Activated naive CD8-positive, alpha-beta T cell treated with anti-CD3 and anti-CD28 coated beads, Interleukin-2, amount 10 ng/mL, durations not matched to agents 7 days and 5 days (primary cell): ENCODE data around the gene ZGPAT. TPM values are rescaled to one million over a fixed set of nuclear protein-coding genes. Genes with fewer than 3 reads are reported as not detected.
A peak's percentile ranks its signal among the peaks of the same experiment; 100 is the strongest.
"Not testable (repeated sequence)": the region's sequence is repeated elsewhere in the genome, so short reads cannot be mapped to it uniquely, and the experiment has no call there.

Experiments used
- ATAC-seq: fragments of 150-1000 bp; cut with Tn5 transposase; one replicate; pipeline ENCODE4 v1.10.0; 2021; ENCODE audit warnings: low read depth, moderate library complexity
- POLR2A ChIA-PET: fragments of 350-600 bp; sonication (Branson Sonifier 250); formaldehyde crosslinking; loops from one replicate; lab custom pipeline; 2021; ENCODE audit warnings: antibody characterized with exemption; lab: Charles Lee
- DNase-seq: peaks from one replicate; pipeline ENCODE4 v3.0.0; 2021
- H3K27ac Mint-ChIP-seq: one replicate; pipeline ENCODE4 v1.8.0; 2022; ENCODE audit warnings: mild to moderate bottlenecking, mixed read lengths
- H3K27me3 Mint-ChIP-seq: one replicate; pipeline ENCODE4 v1.8.0; 2022; ENCODE audit warnings: mild to moderate bottlenecking, moderate library complexity, mixed read lengths
- H3K36me3 Mint-ChIP-seq: one replicate; pipeline ENCODE4 v1.8.0; 2021; ENCODE audit warnings: mild to moderate bottlenecking, mixed read lengths
- H3K4me1 Mint-ChIP-seq: one replicate; pipeline ENCODE4 v1.8.0; 2021; ENCODE audit warnings: mixed read lengths
- H3K4me3 Mint-ChIP-seq: one replicate; pipeline ENCODE4 v1.8.0; 2022; ENCODE audit warnings: mild to moderate bottlenecking, moderate library complexity, mixed read lengths
- H3K9me3 Mint-ChIP-seq: one replicate; pipeline ENCODE4 v1.8.0; 2021; ENCODE audit warnings: mixed read lengths
- total RNA-seq, 2 experiments: library from RNA; stranded (reverse); gene quantifications; one replicate each; pipeline ENCODE4 v1.2.3, GENCODE V29; 2021

The ZGPAT gene
- total RNA-seq, 2 experiments from 2014 or later, result 43.0 to 44.5 TPM

DNA sequence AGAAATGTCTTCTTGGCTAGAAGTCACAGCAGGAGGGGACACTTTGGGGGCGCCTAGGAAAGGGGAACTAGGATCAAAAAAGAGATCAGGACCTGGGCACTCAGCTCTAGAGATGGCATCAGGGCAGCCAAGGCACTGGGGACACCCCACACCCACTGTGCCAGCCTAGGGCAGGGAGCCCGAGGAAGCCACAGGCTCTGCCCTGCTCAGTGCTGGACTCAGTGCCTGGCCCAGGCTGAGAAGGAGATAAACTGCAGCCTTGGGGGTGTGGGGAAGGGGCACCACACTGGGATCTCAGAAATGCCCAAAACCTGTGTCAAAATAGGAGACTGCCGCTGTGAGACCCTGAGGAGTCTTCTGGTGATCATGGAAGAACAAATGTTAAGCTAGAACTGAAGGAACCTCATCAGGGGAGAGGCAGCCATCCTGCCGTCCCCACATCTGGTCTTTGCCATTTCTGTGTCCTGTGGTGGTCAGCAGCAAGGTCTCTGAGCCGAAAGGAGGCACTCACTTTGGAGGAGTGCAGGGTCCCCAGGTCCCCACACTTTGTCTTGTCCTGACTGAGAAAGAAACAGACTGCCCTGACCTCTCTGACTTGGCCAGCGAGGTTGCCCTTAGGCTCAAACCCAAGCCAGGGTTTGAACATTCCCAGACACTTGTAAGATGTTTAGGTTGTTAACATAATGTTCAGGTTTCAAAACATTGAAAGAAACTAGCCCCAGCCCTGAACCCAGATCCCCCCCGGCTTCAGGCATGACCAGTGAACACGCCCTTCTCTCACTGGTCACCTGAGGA, 2.4 kb upstream of the ZGPAT start:
- H3K27ac Mint-ChIP-seq, result no peak overlapping the region
- no peaks in the 10 kb centered on the region for H3K27me3 Mint-ChIP-seq
- ATAC-seq (no peak), DNase-seq (no peak)
- peaks cover 26% of the 10 kb centered on the region for H3K4me1 Mint-ChIP-seq
- no peaks in the 10 kb centered on the region for H3K9me3 Mint-ChIP-seq
- H3K36me3 Mint-ChIP-seq, result peaks cover 17% of the 10 kb centered on the region
- POLR2A ChIA-PET, result interaction anchor here (1.4 to 5.9 kb wide), 4 partner anchors 31 to 78 kb away, joined by 3 to 98 read pairs (median 12); partner anchors contain the start of genes LIME1 and SLC2A4RG
- H3K4me3 Mint-ChIP-seq, result no peak overlapping the region

GRCh38 chr20:63706027-63706695, 1.7 kb upstream of the ZGPAT start:
- POLR2A ChIA-PET, result interaction anchor here (1.5 to 5.9 kb wide), 6 partner anchors 16 to 169 kb away, joined by 3 to 98 read pairs (median 16); partner anchors contain the start of genes LIME1, PTK6, SLC2A4RG and TPD52L2
- no peaks in the 10 kb centered on the region for H3K27me3 Mint-ChIP-seq

GRCh38 chr20:63706852-63707557, 834 bp upstream of the ZGPAT start:
- H3K9me3 Mint-ChIP-seq, result no peaks in the 10 kb centered on the region
- DNase-seq (peak; percentile 77), ATAC-seq (peak; percentile 56)
- H3K36me3 Mint-ChIP-seq, result peaks cover 31% of the 10 kb centered on the region
- POLR2A ChIA-PET, result interaction anchor here (1.0 to 5.9 kb wide), 17 partner anchors 9 to 186 kb away, joined by 3 to 98 read pairs (median 8); partner anchors contain the start of genes LIME1, PPDPF, PTK6 and RTEL1
- no peaks in the 10 kb centered on the region for H3K27me3 Mint-ChIP-seq
- H3K27ac Mint-ChIP-seq, result peak overlapping the region; percentile 78
- peak overlapping the region; percentile 88 for H3K4me3 Mint-ChIP-seq
- peaks cover 36% of the 10 kb centered on the region for H3K4me1 Mint-ChIP-seq

More at GRCh38 chr20:63706027-63706695, 1.7 kb upstream of the ZGPAT start:
- H3K4me1 Mint-ChIP-seq, result peaks cover 34% of the 10 kb centered on the region
- H3K9me3 Mint-ChIP-seq, result no peaks in the 10 kb centered on the region
- H3K36me3 Mint-ChIP-seq, result peaks cover 24% of the 10 kb centered on the region
- DNase-seq, result no peak
- no peak for ATAC-seq
- H3K4me3 Mint-ChIP-seq, result peak overlapping the region; percentile 88
- H3K27ac Mint-ChIP-seq, result peak overlapping the region; percentile 78

- peaks cover 38% of the 10 kb centered on the region for H3K4me1 Mint-ChIP-seq
- ATAC-seq (peak; percentile 16), DNase-seq (peak; percentile 53)
Observed at GRCh38 chr20:63708301-63709148, 686 bp downstream of the ZGPAT start.

DNA sequence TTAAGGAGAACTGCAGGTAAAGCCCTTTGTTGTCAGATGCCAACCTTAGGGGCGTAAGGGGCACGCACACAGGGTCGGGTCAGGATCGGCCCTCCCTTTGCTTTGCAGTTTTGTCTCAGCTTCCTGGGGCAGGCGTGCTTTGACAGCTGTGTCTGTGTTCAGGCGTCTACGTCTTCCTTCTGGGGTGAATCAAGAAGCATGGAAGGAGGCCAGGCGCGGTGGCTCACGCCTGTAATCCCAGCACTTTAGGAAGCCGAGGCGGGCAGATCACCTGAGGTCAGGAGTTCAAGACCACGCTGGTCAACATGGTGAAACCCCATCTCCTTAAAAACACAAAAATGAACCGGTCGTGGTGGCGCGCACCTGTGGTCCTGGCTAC, 1.3 kb downstream of the ZGPAT start:
- Mint-ChIP-seq H3K4me1 (peaks cover 38% of the 10 kb centered on the region), H3K9me3 (no peaks in the 10 kb centered on the region), H3K27ac (no peak overlapping the region), H3K27me3 (no peaks in the 10 kb centered on the region), H3K36me3 (peaks cover 47% of the 10 kb centered on the region), H3K4me3 (peak overlapping the region; percentile 87)
- POLR2A ChIA-PET, result interaction anchor here (0.6 to 5.9 kb wide), 6 partner anchors 16 to 156 kb away, joined by 3 to 98 read pairs (median 20); partner anchors contain the start of genes LIME1, SLC2A4RG and TPD52L2
- DNase-seq, result no peak
- ATAC-seq, result no peak

More at GRCh38 chr20:63708301-63709148, 686 bp downstream of the ZGPAT start:
- Mint-ChIP-seq H3K27me3 (no peaks in the 10 kb centered on the region), H3K4me3 (peak overlapping the region; percentile 87), H3K9me3 (no peaks in the 10 kb centered on the region), H3K27ac (peak overlapping the region; percentile 87), H3K36me3 (peaks cover 42% of the 10 kb centered on the region)
- POLR2A ChIA-PET, result interaction anchor here (0.6 to 5.9 kb wide), 18 partner anchors 8 to 352 kb away, joined by 3 to 98 read pairs (median 7); partner anchors contain the start of genes LIME1, PPDPF, PTK6 and RTEL1

DNA sequence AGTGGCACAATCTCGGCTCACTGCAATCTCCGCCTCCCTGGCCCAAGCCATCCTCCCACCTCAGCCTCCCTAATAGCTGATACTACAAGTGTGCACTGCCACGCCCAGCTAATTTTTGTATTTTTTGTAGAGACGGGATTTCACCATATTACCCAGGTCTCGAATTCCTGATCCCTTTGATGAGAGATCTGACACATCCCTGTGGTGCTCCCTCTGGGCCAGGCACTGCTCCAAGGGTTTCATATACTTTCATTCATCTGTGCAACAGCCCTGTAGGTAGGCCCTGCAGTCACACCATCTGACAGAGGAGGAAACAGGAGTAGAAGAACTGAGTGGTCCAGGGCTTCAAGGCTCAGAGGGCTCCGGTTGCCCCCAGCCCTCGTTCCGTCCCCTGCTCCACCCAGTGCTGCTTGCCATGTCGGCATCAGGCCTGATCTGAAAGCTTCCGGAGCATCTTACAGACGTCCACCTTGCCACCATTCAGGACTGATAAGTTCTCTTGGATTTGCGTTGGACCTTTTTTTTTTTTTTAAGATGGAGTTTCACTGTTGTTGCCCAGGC, 3.3 kb downstream of the ZGPAT start:
- Mint-ChIP-seq H3K4me1 (peaks cover 35% of the 10 kb centered on the region), H3K4me3 (peak overlapping the region; percentile 4), H3K36me3 (peaks cover 62% of the 10 kb centered on the region), H3K27ac (no peak overlapping the region), H3K9me3 (peaks cover 4% of the 10 kb centered on the region), H3K27me3 (no peaks in the 10 kb centered on the region)
- DNase-seq, result no peak
- POLR2A ChIA-PET, result interaction anchor here (0.6 to 1.2 kb wide), 2 partner anchors 17 to 30 kb away, joined by 4 to 6 read pairs; no protein-coding TSS in a partner anchor
- ATAC-seq, result no peak

GRCh38 chr20:63712191-63712590, 4.4 kb downstream of the ZGPAT start:
- POLR2A ChIA-PET, result interaction anchor here (0.9 to 1.2 kb wide), 2 partner anchors 10 to 29 kb away, joined by 4 read pairs; no protein-coding TSS in a partner anchor
- no peak overlapping the region for H3K4me3 Mint-ChIP-seq
- peaks cover 66% of the 10 kb centered on the region for H3K36me3 Mint-ChIP-seq
- ATAC-seq (no peak), DNase-seq (no peak)
- H3K4me1 Mint-ChIP-seq, result peaks cover 31% of the 10 kb centered on the region
- H3K27ac Mint-ChIP-seq, result no peak overlapping the region
- no peaks in the 10 kb centered on the region for H3K27me3 Mint-ChIP-seq
- H3K9me3 Mint-ChIP-seq, result peaks cover 7% of the 10 kb centered on the region

DNA sequence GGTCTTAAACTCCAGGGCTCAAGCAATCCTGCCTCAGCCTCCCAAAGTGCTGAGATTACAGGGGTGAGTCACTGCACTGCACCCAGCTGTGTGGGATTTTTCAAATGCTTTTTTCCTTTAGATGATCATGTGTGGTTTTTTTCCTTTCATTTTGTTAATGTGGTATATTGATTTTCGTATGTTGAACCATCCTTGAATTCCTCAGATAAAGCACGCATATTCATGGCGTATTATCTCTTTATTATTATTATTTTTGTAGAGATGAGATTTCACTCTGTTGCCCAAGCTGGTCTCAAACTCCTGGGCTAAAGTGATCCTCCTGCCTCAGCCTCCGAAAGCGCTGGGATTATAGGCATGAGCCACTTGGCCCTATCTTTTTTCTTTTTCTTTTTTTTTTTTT, 7.0 kb downstream of the ZGPAT start:
- Mint-ChIP-seq H3K36me3 (peaks cover 82% of the 10 kb centered on the region), H3K9me3 (peaks cover 11% of the 10 kb centered on the region), H3K4me1 (peaks cover 21% of the 10 kb centered on the region), H3K4me3 (no peak overlapping the region), H3K27me3 (no peaks in the 10 kb centered on the region), H3K27ac (no peak overlapping the region)
- DNase-seq (no peak), ATAC-seq (no peak)
- POLR2A ChIA-PET, result interaction anchor here (0.8 to 1.2 kb wide), 2 partner anchors 10 to 194 kb away, joined by 4 to 5 read pairs; no protein-coding TSS in a partner anchor

- no peak for ATAC-seq
- DNase-seq, result no peak
- POLR2A ChIA-PET, result interaction anchor here (1.0 to 1.7 kb wide), 2 partner anchors 10 to 11 kb away, joined by 4 to 8 read pairs; partner anchors contain the start of genes ARFRP1 and ZGPAT
- H3K27me3 Mint-ChIP-seq, result no peaks in the 10 kb centered on the region
- no peak overlapping the region for H3K27ac Mint-ChIP-seq
- H3K9me3 Mint-ChIP-seq, result peaks cover 11% of the 10 kb centered on the region
- peaks cover 71% of the 10 kb centered on the region for H3K36me3 Mint-ChIP-seq
- H3K4me1 Mint-ChIP-seq, result peaks cover 9% of the 10 kb centered on the region
- H3K4me3 Mint-ChIP-seq, result no peak overlapping the region
Observed at GRCh38 chr20:63718996-63719395, 11.2 kb downstream of the ZGPAT start.

- DNase-seq, H3K4me3 Mint-ChIP-seq, H3K27ac Mint-ChIP-seq, ATAC-seq, H3K27me3 Mint-ChIP-seq: not testable (repeated sequence)
- peaks cover 11% of the 10 kb centered on the region for H3K9me3 Mint-ChIP-seq
- POLR2A ChIA-PET, result interaction anchor here (1.5 to 2.7 kb wide), 2 partner anchors 11 to 16 kb away, joined by 4 to 11 read pairs; partner anchors contain the start of genes ARFRP1 and ZGPAT
- H3K4me1 Mint-ChIP-seq, result peaks cover 19% of the 10 kb centered on the region
- peaks cover 64% of the 10 kb centered on the region for H3K36me3 Mint-ChIP-seq
Observed at GRCh38 chr20:63722967-63723622, 15.3 kb downstream of the ZGPAT start.

GRCh38 chr20:63730189-63730733, 22.4 kb downstream of the ZGPAT start:
- Mint-ChIP-seq H3K4me1 (peaks cover 22% of the 10 kb centered on the region), H3K36me3 (peaks cover 29% of the 10 kb centered on the region)
- H3K27ac Mint-ChIP-seq, ATAC-seq, DNase-seq, H3K4me3 Mint-ChIP-seq, H3K27me3 Mint-ChIP-seq, H3K9me3 Mint-ChIP-seq: not testable (repeated sequence)
- POLR2A ChIA-PET, result interaction anchor here (0.8 to 4.2 kb wide), 3 partner anchors 9 to 22 kb away, joined by 3 to 21 read pairs (median 3); partner anchors contain the start of genes ARFRP1, SLC2A4RG and ZGPAT
